ENCODE data around the gene MORC2.

- TF ChIP-seq CTCF (conservative IDR thresholded peaks at IDR 0.05; ENCODE audit: low read depth, low read length): no peak
- TF ChIP-seq EZH2 (IDR thresholded peaks at IDR 0.05; ENCODE audit: low read length, unreplicated experiment): no peak
Measured at GRCh38 chr22:30876221-30876751, 92.3 kb downstream of the MORC2 start.
